Activated CD4-positive, alpha-beta T cell treated with anti-CD3 and anti-CD28 coated beads, Interleukin-10, Interleukin-2, amounts not matched to agents 100 ng/mL and 50 ng/mL, durations not matched to agents 16 hours and 8 hours (primary cell): ENCODE measurements around the gene VPS13D.

Source experiments
- DNase-seq: peaks from one replicate; pipeline ENCODE4 v3.0.0-alpha.2; 2020

The VPS13D gene

GRCh38 chr1:12231276-12231595, 1.4 kb downstream of the VPS13D start:
- DNase-seq = no peak

GRCh38 chr1:12232221-12232620, 2.4 kb downstream of the VPS13D start:
- no peak for DNase-seq

GRCh38 chr1:12244078-12244477, 14.2 kb downstream of the VPS13D start:
- peak; percentile 13 for DNase-seq

- no peak for DNase-seq
Observed at GRCh38 chr1:12244585-12244984, 14.8 kb downstream of the VPS13D start.

- DNase-seq = no peak
Observed at GRCh38 chr1:12245116-12245515, 15.3 kb downstream of the VPS13D start.

GRCh38 chr1:12245733-12246132, 15.9 kb downstream of the VPS13D start:
- DNase-seq = no peak

GRCh38 chr1:12246584-12246983, 16.8 kb downstream of the VPS13D start:
- DNase-seq = no peak

- DNase-seq = no peak
Observed at GRCh38 chr1:12249181-12249580, 19.4 kb downstream of the VPS13D start.

- DNase-seq = no peak
Observed at GRCh38 chr1:12249748-12250147, 19.9 kb downstream of the VPS13D start.

- DNase-seq = no peak
Observed at GRCh38 chr1:12251442-12251841, 21.6 kb downstream of the VPS13D start.

- no peak for DNase-seq
Observed at GRCh38 chr1:12255913-12256312, 26.1 kb downstream of the VPS13D start.

- DNase-seq = no peak
Observed at GRCh38 chr1:12258272-12258671, 28.4 kb downstream of the VPS13D start.

GRCh38 chr1:12269351-12269750, 39.5 kb downstream of the VPS13D start:
- DNase-seq = no peak

GRCh38 chr1:12271033-12271432, 41.2 kb downstream of the VPS13D start:
- no peak for DNase-seq

- no peak for DNase-seq
Observed at GRCh38 chr1:12272770-12273169, 42.9 kb downstream of the VPS13D start.

GRCh38 chr1:12275370-12275769, 45.5 kb downstream of the VPS13D start:
- peak; percentile 46 for DNase-seq

- peak; percentile 15 for DNase-seq
Observed at GRCh38 chr1:12276225-12276624, 46.4 kb downstream of the VPS13D start.

- no peak for DNase-seq
Observed at GRCh38 chr1:12279003-12279402, 49.2 kb downstream of the VPS13D start.

- no peak for DNase-seq
Observed at GRCh38 chr1:12279728-12280464, 50.1 kb downstream of the VPS13D start.

GRCh38 chr1:12282142-12282541, 52.3 kb downstream of the VPS13D start:
- DNase-seq = no peak

- DNase-seq = no peak
Observed at GRCh38 chr1:12284486-12284885, 54.7 kb downstream of the VPS13D start.

- no peak for DNase-seq
Observed at GRCh38 chr1:12285496-12286143, 55.8 kb downstream of the VPS13D start.

- no peak for DNase-seq
Observed at GRCh38 chr1:12287869-12288268, 58.0 kb downstream of the VPS13D start.

GRCh38 chr1:12290828-12291227, 61.0 kb downstream of the VPS13D start:
- no peak for DNase-seq

GRCh38 chr1:12293416-12293815, 63.6 kb downstream of the VPS13D start:
- no peak for DNase-seq
